GM19438 (cell line): ENCODE data around the gene ARMC10.
"Not testable (repeated sequence)": the region's sequence is repeated elsewhere in the genome, so short reads cannot be mapped to it uniquely, and the experiment has no call there.

Source experiments
- ATAC-seq: cut with Tn5 transposase; IDR thresholded peaks from one replicate; pipeline ENCODE4 v1.9.1; 2021; ENCODE audit warnings: low read depth; ENCODE audit not compliant: unreplicated experiment

Gene ARMC10

GRCh38 chr7:103121641-103122040, 46.7 kb downstream of the ARMC10 start:
- ATAC-seq = no peak

- no peak for ATAC-seq
Measured at GRCh38 chr7:103123529-103123928, 48.6 kb downstream of the ARMC10 start.

DNA sequence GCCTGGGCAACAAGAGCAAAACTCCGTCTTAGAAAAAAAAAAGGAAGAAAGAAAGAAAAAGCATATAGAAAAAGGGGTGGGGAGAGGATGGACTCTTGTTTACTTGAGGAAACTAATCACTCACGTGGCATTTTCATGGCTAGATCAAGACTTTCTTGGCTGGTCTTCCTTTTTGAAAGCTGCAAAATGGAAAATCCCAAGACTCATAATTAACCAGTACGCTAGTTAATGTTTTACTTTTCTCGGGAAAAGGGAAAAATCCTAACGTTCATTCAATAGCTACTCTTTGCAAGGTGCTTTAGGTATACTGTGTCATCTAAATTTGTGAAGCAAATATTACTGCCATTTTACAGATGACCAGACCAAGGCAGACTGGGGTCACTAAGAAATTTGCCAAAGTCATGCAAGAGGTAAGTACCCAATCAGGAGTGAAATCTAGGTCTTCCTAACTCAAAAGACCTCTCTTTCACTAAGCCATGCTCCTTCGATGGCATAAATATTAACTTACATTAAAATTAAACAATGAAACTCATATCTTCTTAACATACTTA, 49.6 kb downstream of the ARMC10 start:
- no peak for ATAC-seq

DNA sequence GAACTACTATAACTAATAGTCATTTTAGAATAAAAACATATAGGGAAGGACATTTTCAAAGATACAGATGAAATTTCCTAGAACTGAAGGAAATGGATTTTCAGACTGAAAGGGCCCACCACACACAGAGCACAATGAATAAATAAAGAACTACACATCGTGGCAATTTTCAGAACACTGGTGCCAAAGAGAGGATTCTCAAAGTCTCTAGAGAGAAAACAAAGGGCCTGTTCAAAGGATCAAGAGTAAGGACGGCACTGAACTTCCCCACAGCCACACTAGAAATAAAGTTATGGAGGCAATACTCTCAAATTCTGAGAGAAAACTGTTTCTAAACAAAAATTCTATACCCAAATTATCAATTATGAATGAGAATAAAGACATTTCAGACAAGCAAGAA, 52.1 kb downstream of the ARMC10 start:
- no peak for ATAC-seq

- no peak for ATAC-seq
Measured at GRCh38 chr7:103129702-103130549, 55.0 kb downstream of the ARMC10 start.

GRCh38 chr7:103130901-103131624, 56.1 kb downstream of the ARMC10 start:
- ATAC-seq = no peak

GRCh38 chr7:103132995-103133688, 58.2 kb downstream of the ARMC10 start:
- no peak for ATAC-seq

DNA sequence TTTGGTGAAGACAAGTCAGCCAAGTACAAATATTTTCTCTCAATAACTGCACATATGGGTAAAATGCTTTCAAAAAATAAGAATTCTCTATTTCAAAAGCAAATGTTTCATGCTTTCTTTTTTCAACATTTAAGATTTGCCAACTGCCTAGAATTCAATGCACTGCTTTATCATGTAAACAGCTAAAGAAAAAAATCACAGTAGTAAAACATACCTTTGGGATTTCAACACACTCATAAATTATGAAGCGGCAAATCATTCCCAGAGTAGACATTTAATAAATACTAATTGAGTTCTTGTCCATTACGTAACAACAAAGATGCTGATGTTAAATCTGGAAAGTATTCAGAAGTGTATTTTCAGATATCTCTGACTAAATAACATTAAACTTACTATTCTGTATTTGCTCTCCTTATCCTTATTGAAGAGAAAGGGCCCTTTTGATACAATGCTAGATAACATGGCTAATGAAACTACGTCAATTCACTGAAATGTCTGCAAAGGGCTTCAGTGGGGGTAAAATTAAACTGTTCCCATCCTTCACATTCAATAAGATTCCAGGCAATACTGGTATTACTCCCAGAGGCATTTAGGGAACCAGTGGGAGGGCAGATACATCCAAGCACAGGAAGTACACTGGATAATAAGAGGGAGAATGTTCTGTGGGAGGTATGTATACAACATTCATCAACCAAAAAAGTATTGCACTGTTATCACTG, 60.1 kb downstream of the ARMC10 start:
- no peak for ATAC-seq

DNA sequence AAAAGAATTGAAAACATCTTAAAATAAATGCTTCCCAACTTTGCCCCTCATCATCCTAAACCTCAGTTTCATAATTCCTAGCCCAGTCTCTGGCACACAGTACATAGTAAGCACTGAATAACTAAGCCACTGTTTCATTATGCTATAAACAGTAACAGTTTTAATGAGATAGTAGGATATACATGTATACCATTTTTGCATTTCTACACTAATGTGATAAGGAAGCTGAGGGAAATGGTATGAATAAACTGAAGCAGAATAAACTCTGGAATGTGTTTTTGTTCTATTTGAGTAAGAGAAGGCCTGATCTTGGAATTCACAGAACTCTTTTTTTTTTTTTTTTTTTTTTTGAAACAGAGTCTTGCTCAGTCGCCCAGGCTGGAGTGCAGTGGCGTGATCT, 65.1 kb downstream of the ARMC10 start:
- no peak for ATAC-seq

GRCh38 chr7:103140685-103141084, 65.7 kb downstream of the ARMC10 start:
- ATAC-seq = no peak

DNA sequence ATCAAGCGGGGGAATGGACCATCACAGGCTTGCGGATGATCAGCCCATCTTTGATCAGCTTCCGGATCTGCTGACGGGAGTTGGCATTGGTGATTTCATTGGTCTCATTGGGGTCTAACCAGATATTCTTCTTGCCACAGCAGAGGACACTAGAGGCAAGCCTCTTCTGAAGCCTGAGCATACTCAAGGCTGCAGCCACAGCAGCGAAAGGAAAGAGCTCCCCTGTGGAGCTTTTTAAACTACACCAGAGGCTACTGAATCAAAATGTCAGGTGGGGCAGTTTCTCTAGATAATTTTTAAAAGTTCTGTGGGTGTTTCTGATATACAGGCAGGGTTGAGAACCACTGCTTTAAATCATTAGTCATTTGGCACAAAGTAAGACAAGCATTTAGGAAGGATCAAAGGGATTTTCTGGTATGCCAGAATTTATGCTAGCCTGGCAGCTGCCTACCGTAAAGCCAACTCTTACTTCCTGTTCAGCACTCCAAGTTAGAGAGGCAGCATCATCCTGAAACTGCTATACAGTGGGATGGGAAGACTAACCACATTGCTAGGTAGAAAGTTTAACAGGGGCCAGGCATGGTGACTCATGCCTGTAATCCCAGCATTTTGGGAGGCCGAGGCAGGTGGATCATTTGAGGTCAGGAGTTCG, 66.9 kb downstream of the ARMC10 start:
- no peak for ATAC-seq

DNA sequence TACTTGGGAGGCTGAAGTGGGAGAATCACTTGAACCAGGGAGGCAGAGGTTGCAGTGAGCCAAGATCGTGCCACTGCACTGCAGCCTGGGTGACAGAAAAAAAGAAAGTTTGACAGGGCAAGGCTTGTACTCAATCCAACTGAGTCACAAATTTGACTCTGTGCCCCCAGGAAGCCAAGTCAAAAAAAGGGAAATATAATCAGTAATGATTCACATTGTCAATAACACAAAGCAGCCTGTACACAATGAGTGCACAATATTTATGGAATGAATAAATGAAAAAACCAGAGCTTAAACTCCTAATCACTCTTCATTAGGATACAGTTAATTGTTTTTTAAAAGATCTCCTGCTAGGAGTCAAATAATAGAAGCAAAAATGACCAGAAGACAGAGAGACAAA, 67.6 kb downstream of the ARMC10 start:
- ATAC-seq = no peak

GRCh38 chr7:103143868-103144267, 68.9 kb downstream of the ARMC10 start:
- no peak for ATAC-seq

DNA sequence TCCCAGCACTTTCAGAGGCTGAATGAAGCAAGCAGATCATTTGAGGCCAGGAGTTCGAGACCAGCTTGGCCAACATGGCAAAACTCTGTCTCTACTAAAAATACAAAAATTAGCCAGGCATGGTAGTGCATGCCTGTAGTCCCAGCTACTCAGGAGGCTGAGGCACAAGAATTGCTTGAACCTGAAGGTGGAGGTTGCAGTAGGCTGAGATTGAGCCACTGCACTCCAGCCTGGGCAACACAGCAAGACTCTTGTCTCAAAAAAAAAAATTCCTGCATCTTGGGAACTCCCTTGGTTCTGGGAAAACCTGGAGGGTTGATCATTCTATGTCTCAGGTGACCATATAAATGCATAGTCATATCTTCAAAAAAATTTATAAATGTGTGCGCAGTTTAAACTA, 69.8 kb downstream of the ARMC10 start:
- not testable (repeated sequence) for ATAC-seq

- ATAC-seq = no peak
Measured at GRCh38 chr7:103148131-103148993, 73.4 kb downstream of the ARMC10 start.
